Measurements from ENCODE around the gene PSMA6. TPM values are rescaled to one million over a fixed set of nuclear protein-coding genes. Genes with fewer than 3 reads are reported as not detected.

PSMA6 gene
- total and polyA plus RNA-seq, 2 experiments from 2014 or later = 171 to 225 TPM

DNA sequence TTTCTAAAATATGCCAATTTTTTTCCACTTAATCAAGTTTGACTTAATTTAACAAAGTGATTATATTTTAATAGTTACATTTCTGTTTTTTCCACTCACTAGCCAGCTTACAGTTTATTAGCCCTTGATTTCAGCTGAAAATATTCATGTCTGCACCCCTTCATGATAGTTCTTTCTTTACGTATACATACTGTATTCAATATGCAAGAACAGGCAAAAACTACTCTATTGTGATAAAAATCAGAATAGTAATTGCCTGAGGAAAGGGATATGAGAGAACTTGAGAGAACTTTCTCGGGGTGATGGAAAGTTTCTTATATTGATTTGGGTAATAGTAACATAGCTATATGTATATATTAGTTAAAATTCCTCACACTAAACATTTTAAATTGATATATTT, 17.4 kb upstream of the PSMA6 start:
- Histone ChIP-seq H3K9ac (no peak overlapping the region), H3K4me3 (no peak overlapping the region), H3K9me3 (ENCODE audit: low read depth) (no peaks in the 10 kb centered on the region), H3K27ac (no peak overlapping the region), H3K4me1 (ENCODE audit: insufficient read depth) (no peaks in the 10 kb centered on the region), H2AFZ (no peak overlapping the region), H4K20me1 (ENCODE audit: insufficient read depth) (no peaks in the 10 kb centered on the region), H3K27me3 (replicated peaks; ENCODE audit: insufficient read depth) (no peaks in the 10 kb centered on the region), H3F3A (ENCODE audit: insufficient read depth) (no peaks in the 10 kb centered on the region), H3K79me2 (ENCODE audit: insufficient read depth) (no peaks in the 10 kb centered on the region), H3K36me3 (ENCODE audit: low read depth) (no peaks in the 10 kb centered on the region; the same call in 1 of the 2 replicates), H3K9me2 (ENCODE audit: insufficient read depth) (no peaks in the 10 kb centered on the region), H3K4me2 (ENCODE audit: unreplicated experiment) (no peak overlapping the region)
- DNase-seq = no peak
- WGBS, 2 experiments (ENCODE audit: low coverage in 1 of 2, low lambda C conversion rate in 2 of 2, missing lambda C conversion rate in 2 of 2) = 77 to 83% methylated on average over 2 of the region's 2 CpGs
- TF ChIP-seq EZH2phosphoT487 (IDR thresholded peaks at IDR 0.05; ENCODE audit: insufficient read depth, low read depth) (no peak), EZH2 (IDR thresholded peaks at IDR 0.05; ENCODE audit: insufficient read depth, poor library complexity, severe bottlenecking) (no peak)
- in situ Hi-C loops (cut with MboI) = no loop called here

DNA sequence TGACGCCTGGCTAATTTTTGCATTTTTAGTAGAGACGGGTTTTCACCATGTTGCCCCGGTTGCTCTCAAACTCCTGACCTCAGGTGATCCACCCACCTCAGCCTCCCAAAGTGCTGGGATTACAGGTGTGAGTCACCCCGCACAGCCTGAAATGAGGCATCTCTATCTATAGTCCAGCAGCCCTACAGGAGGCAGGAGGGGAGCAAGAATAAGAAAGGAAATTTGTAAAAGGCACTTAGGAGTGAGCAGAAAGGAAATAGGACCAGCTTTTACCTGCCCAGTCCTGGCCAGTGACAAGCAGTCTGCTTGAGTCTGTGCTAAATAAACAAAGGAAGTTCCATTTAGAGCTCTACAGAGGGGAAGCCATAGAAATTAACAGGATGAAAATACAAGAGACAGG, 15.0 kb upstream of the PSMA6 start:
- no peak overlapping the region for H3K4me3 ChIP-seq
- in situ Hi-C loops (cut with MboI) = no loop called here

DNA sequence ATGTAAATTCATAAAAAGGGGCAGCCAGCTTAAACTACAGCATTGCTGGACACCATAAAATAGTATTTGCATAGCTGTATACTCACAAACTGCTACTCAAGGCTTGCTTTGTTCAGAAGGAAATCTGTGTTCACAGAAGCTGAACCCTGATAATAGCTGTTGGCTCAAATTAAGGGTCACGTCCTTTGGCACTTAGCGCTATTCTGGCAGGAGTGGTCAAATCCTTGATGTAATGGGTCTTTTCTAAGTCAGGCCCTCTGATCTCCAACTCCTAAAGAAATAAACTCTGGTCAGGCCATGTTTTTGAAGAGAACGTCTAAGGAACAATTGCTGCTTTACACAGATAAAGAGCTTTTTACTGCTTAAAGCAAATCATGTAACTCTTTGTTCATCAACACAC, 12.8 kb upstream of the PSMA6 start:
- no peak overlapping the region for H3K27ac ChIP-seq
- no peaks in the 10 kb centered on the region for H4K20me1 ChIP-seq (ENCODE audit: insufficient read depth)
- H3K4me1 ChIP-seq (ENCODE audit: insufficient read depth) = no peaks in the 10 kb centered on the region
- no peaks in the 10 kb centered on the region for H3K27me3 ChIP-seq (replicated peaks; ENCODE audit: insufficient read depth)
- H3K79me2 ChIP-seq (ENCODE audit: insufficient read depth) = no peaks in the 10 kb centered on the region
- H2AFZ ChIP-seq = no peak overlapping the region
- in situ Hi-C loops (cut with MboI) = no loop called here
- H3K4me3 ChIP-seq = no peak overlapping the region
- no peak overlapping the region for H3K4me2 ChIP-seq (ENCODE audit: unreplicated experiment)
- 72 to 82% methylated on average over 3 of the region's 3 CpGs for WGBS, 2 experiments (ENCODE audit: low coverage in 1 of 2, low lambda C conversion rate in 2 of 2, missing lambda C conversion rate in 2 of 2)
- no peak for TF ChIP-seq EZH2phosphoT487 (IDR thresholded peaks at IDR 0.05; ENCODE audit: insufficient read depth, low read depth)
- TF ChIP-seq EZH2 (IDR thresholded peaks at IDR 0.05; ENCODE audit: insufficient read depth, poor library complexity, severe bottlenecking) = no peak
- no peak for DNase-seq
- no peak overlapping the region for H3K9ac ChIP-seq
- no peaks in the 10 kb centered on the region for H3K9me2 ChIP-seq (ENCODE audit: insufficient read depth)
- no peaks in the 10 kb centered on the region; the same call in 1 of the 2 replicates for H3K36me3 ChIP-seq (ENCODE audit: low read depth)
- H3F3A ChIP-seq (ENCODE audit: insufficient read depth) = no peaks in the 10 kb centered on the region
- H3K9me3 ChIP-seq (ENCODE audit: low read depth) = no peaks in the 10 kb centered on the region

More for the DNA sequence above, 15.0 kb upstream of the PSMA6 start:
- Histone ChIP-seq H3K27ac (no peak overlapping the region), H3K4me1 (ENCODE audit: insufficient read depth) (no peaks in the 10 kb centered on the region), H3K36me3 (ENCODE audit: low read depth) (no peaks in the 10 kb centered on the region; the same call in 1 of the 2 replicates), H3K27me3 (replicated peaks; ENCODE audit: insufficient read depth) (no peaks in the 10 kb centered on the region), H3K9ac (no peak overlapping the region), H3K4me2 (ENCODE audit: unreplicated experiment) (no peak overlapping the region), H3K9me3 (ENCODE audit: low read depth) (no peaks in the 10 kb centered on the region), H3K9me2 (ENCODE audit: insufficient read depth) (no peaks in the 10 kb centered on the region), H2AFZ (no peak overlapping the region), H4K20me1 (ENCODE audit: insufficient read depth) (no peaks in the 10 kb centered on the region), H3F3A (ENCODE audit: insufficient read depth) (no peaks in the 10 kb centered on the region), H3K79me2 (ENCODE audit: insufficient read depth) (no peaks in the 10 kb centered on the region)
- no peak for DNase-seq
- 86 to 92% methylated on average over 4 of the region's 4 CpGs for WGBS, 2 experiments (ENCODE audit: low coverage in 1 of 2, low lambda C conversion rate in 2 of 2, missing lambda C conversion rate in 2 of 2)
- no peak for TF ChIP-seq EZH2 (IDR thresholded peaks at IDR 0.05; ENCODE audit: insufficient read depth, poor library complexity, severe bottlenecking)
- no peak for TF ChIP-seq EZH2phosphoT487 (IDR thresholded peaks at IDR 0.05; ENCODE audit: insufficient read depth, low read depth)

DNA sequence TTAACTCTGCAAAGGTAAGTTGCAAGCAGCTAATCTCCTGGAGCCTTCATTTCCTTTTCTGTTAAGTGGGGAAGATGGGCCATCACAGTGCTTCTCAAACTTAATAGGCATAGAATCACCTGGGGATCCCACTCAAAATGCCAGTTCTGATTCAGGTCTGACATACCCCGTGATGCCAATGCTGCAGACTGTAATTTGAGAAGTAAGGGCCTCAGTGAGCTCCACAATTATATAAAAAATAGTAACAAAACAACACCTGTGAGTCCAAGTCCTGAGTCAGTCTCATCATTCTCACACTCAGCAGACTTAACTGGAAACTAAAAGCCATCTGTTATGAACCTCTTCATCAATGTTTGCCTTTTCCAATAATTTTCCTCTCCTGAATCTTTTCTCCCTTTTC, 10.8 kb upstream of the PSMA6 start:
- H4K20me1 ChIP-seq (ENCODE audit: insufficient read depth) = no peaks in the 10 kb centered on the region
- WGBS, 2 experiments (ENCODE audit: low coverage in 1 of 2, low lambda C conversion rate in 2 of 2, missing lambda C conversion rate in 2 of 2) = 100% methylated on average over 1 of the region's 1 CpG
- H3K4me3 ChIP-seq = no peak overlapping the region
- H3K36me3 ChIP-seq (ENCODE audit: low read depth) = no peaks in the 10 kb centered on the region
- no peak overlapping the region for H3K9ac ChIP-seq
- H3K79me2 ChIP-seq (ENCODE audit: insufficient read depth) = no peaks in the 10 kb centered on the region
- H3K9me2 ChIP-seq (ENCODE audit: insufficient read depth) = no peaks in the 10 kb centered on the region
- no peaks in the 10 kb centered on the region for H3K9me3 ChIP-seq (ENCODE audit: low read depth)
- no peak overlapping the region for H3K27ac ChIP-seq
- no peak for DNase-seq
- H3F3A ChIP-seq (ENCODE audit: insufficient read depth) = 0 out of 2 replicates have a peak, but pooled peaks cover 8% of the 10 kb centered on the region
- H2AFZ ChIP-seq = no peak overlapping the region
- in situ Hi-C loops (cut with MboI) = no loop called here
- no peaks in the 10 kb centered on the region for H3K27me3 ChIP-seq (replicated peaks; ENCODE audit: insufficient read depth)
- H3K4me2 ChIP-seq (ENCODE audit: unreplicated experiment) = no peak overlapping the region
- 0 out of 2 replicates have a peak, but pooled peaks cover 5% of the 10 kb centered on the region for H3K4me1 ChIP-seq (ENCODE audit: insufficient read depth)
- TF ChIP-seq EZH2 (IDR thresholded peaks at IDR 0.05; ENCODE audit: insufficient read depth, poor library complexity, severe bottlenecking) = no peak
- no peak for TF ChIP-seq EZH2phosphoT487 (IDR thresholded peaks at IDR 0.05; ENCODE audit: insufficient read depth, low read depth)

DNA sequence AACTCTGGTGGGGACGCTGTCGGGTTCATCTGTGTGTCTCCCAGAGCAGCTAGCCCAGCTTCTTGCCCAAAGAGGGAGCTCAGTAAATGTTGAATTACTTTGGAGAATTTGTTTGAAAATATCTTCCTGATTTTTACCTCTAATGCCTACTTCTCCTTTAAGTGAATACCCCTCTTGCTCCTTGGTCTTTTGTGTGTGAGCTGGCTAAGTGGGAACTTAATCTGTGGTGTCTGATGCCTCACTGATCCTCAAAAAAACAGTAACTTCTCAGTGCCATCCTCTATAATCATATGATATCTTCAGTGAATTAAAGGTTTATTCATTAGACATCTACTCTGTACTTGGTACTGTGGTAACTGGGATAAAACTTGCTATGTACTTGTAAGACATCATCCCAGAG, 7.7 kb upstream of the PSMA6 start:
- H3K9me3 ChIP-seq (ENCODE audit: low read depth) = no peaks in the 10 kb centered on the region
- TF ChIP-seq EZH2phosphoT487 (IDR thresholded peaks at IDR 0.05; ENCODE audit: insufficient read depth, low read depth) (no peak), EZH2 (IDR thresholded peaks at IDR 0.05; ENCODE audit: insufficient read depth, poor library complexity, severe bottlenecking) (no peak)
- no peak overlapping the region for H2AFZ ChIP-seq
- H4K20me1 ChIP-seq (ENCODE audit: insufficient read depth) = no peaks in the 10 kb centered on the region
- H3K27me3 ChIP-seq (replicated peaks; ENCODE audit: insufficient read depth) = no peaks in the 10 kb centered on the region
- H3K9ac ChIP-seq = no peak overlapping the region
- DNase-seq = no peak
- no peaks in the 10 kb centered on the region for H3K79me2 ChIP-seq (ENCODE audit: insufficient read depth)
- no peak overlapping the region for H3K27ac ChIP-seq
- 0 out of 2 replicates have a peak, but pooled peaks cover 8% of the 10 kb centered on the region for H3F3A ChIP-seq (ENCODE audit: insufficient read depth)
- H3K4me2 ChIP-seq (ENCODE audit: unreplicated experiment) = no peak overlapping the region
- 0 out of 2 replicates have a peak, but pooled peaks cover 5% of the 10 kb centered on the region for H3K4me1 ChIP-seq (ENCODE audit: insufficient read depth)
- H3K4me3 ChIP-seq = no peak overlapping the region
- no peaks in the 10 kb centered on the region for H3K9me2 ChIP-seq (ENCODE audit: insufficient read depth)
- no peaks in the 10 kb centered on the region for H3K36me3 ChIP-seq (ENCODE audit: low read depth)
- WGBS, 2 experiments (ENCODE audit: low coverage in 1 of 2, low lambda C conversion rate in 2 of 2, missing lambda C conversion rate in 2 of 2) = 94 to 100% methylated on average over 2 of the region's 2 CpGs
- in situ Hi-C loops (cut with MboI) = no loop called here

Measured in GM23248 (cell line).